HUES48 (cell line): Measurements from ENCODE around the gene MGMT.

ENCODE experiments used
- H3K27ac ChIP-seq: one replicate; pipeline ENCODE4 v1.7.0; 2013; ENCODE audit warnings: low read depth, low read length, inconsistent platforms
- H3K27me3 ChIP-seq: 2 replicates; pipeline ENCODE4 v1.6.1; 2013; ENCODE audit warnings: mild to moderate bottlenecking, low read length; ENCODE audit not compliant: control insufficient read depth, insufficient read depth
- H3K36me3 ChIP-seq: 2 replicates; pipeline ENCODE4 v1.6.1; 2013; ENCODE audit warnings: low read length; ENCODE audit not compliant: control insufficient read depth, insufficient read depth
- H3K4me1 ChIP-seq: 2 replicates; pipeline ENCODE4 v1.6.1; 2013; ENCODE audit warnings: mild to moderate bottlenecking, low read length; ENCODE audit not compliant: control insufficient read depth, insufficient read depth
- H3K4me3 ChIP-seq: 2 replicates; pipeline ENCODE4 v1.5.1; 2013; ENCODE audit warnings: mild to moderate bottlenecking, low read depth, low read length
- H3K9ac ChIP-seq: 2 replicates; pipeline ENCODE4 v1.6.1; 2013; ENCODE audit warnings: mild to moderate bottlenecking, low read depth, low read length, moderate library complexity
- H3K9me3 ChIP-seq: 2 replicates; pipeline ENCODE4 v1.6.1; 2013; ENCODE audit warnings: low read length; ENCODE audit not compliant: control insufficient read depth, insufficient read depth

MGMT gene

GRCh38 chr10:129612481-129613109 is 145.6 kb downstream of the MGMT start:
- Histone ChIP-seq H3K4me3 (no peak overlapping the region), H3K9ac (no peak overlapping the region), H3K27me3 (no peaks in the 10 kb centered on the region), H3K36me3 (no peaks in the 10 kb centered on the region), H3K27ac (no peak overlapping the region), H3K4me1 (no peaks in the 10 kb centered on the region), H3K9me3 (no peaks in the 10 kb centered on the region)

GRCh38 chr10:129613377-129613980 is 146.4 kb downstream of the MGMT start:
- no peak overlapping the region for H3K9ac ChIP-seq
- no peaks in the 10 kb centered on the region for H3K36me3 ChIP-seq
- H3K4me1 ChIP-seq = no peaks in the 10 kb centered on the region
- no peaks in the 10 kb centered on the region for H3K27me3 ChIP-seq
- H3K9me3 ChIP-seq = no peaks in the 10 kb centered on the region
- no peak overlapping the region for H3K27ac ChIP-seq
- H3K4me3 ChIP-seq = no peak overlapping the region

- Histone ChIP-seq H3K4me1 (peaks cover 8% of the 10 kb centered on the region), H3K36me3 (no peaks in the 10 kb centered on the region), H3K9ac (no peak overlapping the region)
These were observed 147.3 kb downstream of the MGMT start for GRCh38 chr10:129614341-129614740.

GRCh38 chr10:129615381-129615780 is 148.3 kb downstream of the MGMT start:
- H3K36me3 ChIP-seq = no peaks in the 10 kb centered on the region
- no peak overlapping the region for H3K4me3 ChIP-seq
- H3K27me3 ChIP-seq = no peaks in the 10 kb centered on the region
- no peak overlapping the region for H3K27ac ChIP-seq
- no peak overlapping the region for H3K9ac ChIP-seq
- H3K4me1 ChIP-seq = peaks cover 8% of the 10 kb centered on the region
- H3K9me3 ChIP-seq = no peaks in the 10 kb centered on the region

More at GRCh38 chr10:129614341-129614740, 147.3 kb downstream of the MGMT start:
- H3K27ac ChIP-seq = no peak overlapping the region
- H3K27me3 ChIP-seq = no peaks in the 10 kb centered on the region
- H3K9me3 ChIP-seq = no peaks in the 10 kb centered on the region
- no peak overlapping the region for H3K4me3 ChIP-seq

GRCh38 chr10:129615921-129616525 is 149.0 kb downstream of the MGMT start:
- no peak overlapping the region for H3K4me3 ChIP-seq
- no peak overlapping the region for H3K27ac ChIP-seq
- no peaks in the 10 kb centered on the region for H3K36me3 ChIP-seq
- H3K4me1 ChIP-seq = peaks cover 8% of the 10 kb centered on the region
- H3K9ac ChIP-seq = no peak overlapping the region
- no peaks in the 10 kb centered on the region for H3K27me3 ChIP-seq
- no peaks in the 10 kb centered on the region for H3K9me3 ChIP-seq

- Histone ChIP-seq H3K9ac (no peak overlapping the region), H3K9me3 (no peaks in the 10 kb centered on the region), H3K4me3 (no peak overlapping the region), H3K27ac (no peak overlapping the region), H3K27me3 (no peaks in the 10 kb centered on the region), H3K36me3 (no peaks in the 10 kb centered on the region), H3K4me1 (peaks cover 16% of the 10 kb centered on the region)
These were observed 150.7 kb downstream of the MGMT start for GRCh38 chr10:129617768-129618167.

- H3K36me3 ChIP-seq = no peaks in the 10 kb centered on the region
- H3K4me3 ChIP-seq = no peak overlapping the region
- H3K9me3 ChIP-seq = no peaks in the 10 kb centered on the region
- peaks cover 18% of the 10 kb centered on the region for H3K4me1 ChIP-seq
- no peak overlapping the region for H3K9ac ChIP-seq
- H3K27ac ChIP-seq = no peak overlapping the region
- H3K27me3 ChIP-seq = no peaks in the 10 kb centered on the region
These were observed 154.0 kb downstream of the MGMT start for GRCh38 chr10:129621062-129621461.

- Histone ChIP-seq H3K4me3 (no peak overlapping the region), H3K9ac (no peak overlapping the region), H3K9me3 (no peaks in the 10 kb centered on the region), H3K27ac (no peak overlapping the region), H3K4me1 (peaks cover 18% of the 10 kb centered on the region), H3K27me3 (no peaks in the 10 kb centered on the region), H3K36me3 (no peaks in the 10 kb centered on the region)
These were observed 154.7 kb downstream of the MGMT start for GRCh38 chr10:129621693-129622092.

GRCh38 chr10:129622291-129622690 is 155.2 kb downstream of the MGMT start:
- H3K36me3 ChIP-seq = no peaks in the 10 kb centered on the region
- no peak overlapping the region for H3K9ac ChIP-seq
- H3K27ac ChIP-seq = no peak overlapping the region
- no peaks in the 10 kb centered on the region for H3K27me3 ChIP-seq
- H3K9me3 ChIP-seq = no peaks in the 10 kb centered on the region
- H3K4me1 ChIP-seq = peaks cover 18% of the 10 kb centered on the region
- H3K4me3 ChIP-seq = no peak overlapping the region

- Histone ChIP-seq H3K9ac (no peak overlapping the region), H3K4me3 (no peak overlapping the region), H3K27me3 (no peaks in the 10 kb centered on the region), H3K4me1 (peaks cover 18% of the 10 kb centered on the region), H3K9me3 (no peaks in the 10 kb centered on the region), H3K27ac (no peak overlapping the region), H3K36me3 (no peaks in the 10 kb centered on the region)
These were observed 155.7 kb downstream of the MGMT start for GRCh38 chr10:129622736-129623135.

- no peak overlapping the region for H3K9ac ChIP-seq
- H3K4me1 ChIP-seq = peaks cover 10% of the 10 kb centered on the region; the same call in 1 of the 2 replicates
- no peak overlapping the region for H3K4me3 ChIP-seq
- H3K9me3 ChIP-seq = no peaks in the 10 kb centered on the region
- no peak overlapping the region for H3K27ac ChIP-seq
- no peaks in the 10 kb centered on the region for H3K27me3 ChIP-seq
- H3K36me3 ChIP-seq = no peaks in the 10 kb centered on the region
These were observed 157.5 kb downstream of the MGMT start for GRCh38 chr10:129624526-129624925.
